SK-N-DZ (cell line): Measurements from ENCODE around the gene CERS5.
"Not testable (repeated sequence)": the region's sequence is repeated elsewhere in the genome, so short reads cannot be mapped to it uniquely, and the experiment has no call there.

Experiments used
- DNase-seq: peaks from one replicate; pipeline ENCODE4 v3.0.0-alpha.2; 2015; ENCODE audit warnings: low spot score

Gene CERS5

DNA sequence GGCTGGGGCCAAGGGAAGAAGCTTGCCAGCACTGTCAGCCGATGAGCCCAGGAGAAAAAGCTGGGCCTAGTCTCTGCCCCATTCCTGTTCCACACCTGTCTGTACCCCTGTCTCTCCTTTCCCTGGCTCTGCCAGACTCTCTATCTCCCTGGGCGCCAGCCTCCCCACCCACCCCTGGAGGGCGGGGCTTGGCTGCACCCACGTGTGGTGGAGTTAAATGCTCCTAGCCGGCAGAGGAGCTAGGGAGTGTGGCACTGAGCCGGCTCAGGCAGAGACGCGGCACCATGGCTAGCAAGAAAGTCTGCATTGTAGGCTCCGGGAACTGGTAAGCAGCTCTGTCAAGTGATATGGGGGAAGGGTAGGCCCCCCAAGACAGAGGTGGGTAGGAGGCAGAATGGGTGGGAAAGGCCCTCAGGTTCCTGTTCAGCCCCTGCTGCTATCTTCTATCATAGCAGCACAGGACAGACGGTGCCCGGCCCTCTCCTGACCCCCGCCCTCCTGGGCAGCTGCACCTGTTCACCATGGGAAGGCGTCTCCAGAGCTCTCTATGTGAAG is 63.3 kb downstream of the CERS5 start, which contains the start of gene GPD1:
GPD1 (plus strand) TSS at position 242 of the 555 bp plus-strand sequence; CDS start at position 285, 43 bp downstream.
- peak; percentile 60 for DNase-seq

DNA sequence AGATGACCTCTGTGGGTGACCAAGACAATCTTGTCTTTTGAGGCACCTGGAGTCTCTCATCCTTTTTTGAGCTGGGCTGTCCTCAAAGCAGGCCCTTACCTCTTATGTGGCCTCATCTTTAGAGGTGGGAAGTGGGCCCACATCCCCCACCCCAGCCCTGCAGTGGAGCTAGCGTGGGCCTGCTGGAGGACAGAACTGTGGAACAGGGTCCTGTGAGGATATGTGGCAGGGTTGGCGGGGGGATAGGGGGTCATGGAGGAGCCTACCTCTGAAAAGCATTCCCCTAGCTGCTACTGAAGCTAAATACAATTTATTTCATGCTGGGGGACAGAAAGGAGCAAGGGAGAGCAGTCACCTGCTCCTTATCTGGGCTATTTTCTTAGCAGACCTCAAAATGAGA is 63.8 kb downstream of the CERS5 start:
- DNase-seq, result no peak

DNA sequence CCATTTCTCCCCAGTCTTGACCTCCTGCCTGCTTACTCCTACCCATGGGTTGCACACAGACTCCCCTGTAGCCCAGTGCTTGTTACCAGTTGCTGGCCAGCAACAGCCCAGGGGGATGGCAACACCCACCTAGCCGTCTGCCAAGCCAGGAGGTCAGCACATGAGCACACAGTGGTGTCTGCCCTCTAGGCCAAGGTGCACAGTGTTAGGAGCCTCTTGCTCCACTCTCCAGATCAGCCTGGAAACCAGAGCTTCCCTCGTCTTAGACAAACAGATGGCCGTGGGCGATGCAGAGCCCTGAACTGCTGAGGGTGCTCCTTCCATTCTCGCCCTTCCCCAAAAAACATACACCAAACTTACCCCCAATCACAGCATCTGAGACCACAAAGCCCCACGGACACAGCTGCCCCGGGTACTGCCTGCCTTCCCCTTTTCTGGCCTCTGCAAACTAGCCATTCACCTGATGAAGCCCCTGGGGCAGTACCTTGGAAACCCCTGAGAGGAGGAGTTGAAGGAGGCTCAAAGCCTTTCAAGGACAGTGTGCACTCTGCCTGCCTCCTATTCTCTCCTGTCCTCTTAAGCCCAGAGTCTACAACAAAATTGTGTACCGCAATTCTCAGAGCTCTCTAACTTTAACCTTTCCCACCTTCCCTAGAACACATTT is 64.4 kb downstream of the CERS5 start:
- no peak for DNase-seq

DNA sequence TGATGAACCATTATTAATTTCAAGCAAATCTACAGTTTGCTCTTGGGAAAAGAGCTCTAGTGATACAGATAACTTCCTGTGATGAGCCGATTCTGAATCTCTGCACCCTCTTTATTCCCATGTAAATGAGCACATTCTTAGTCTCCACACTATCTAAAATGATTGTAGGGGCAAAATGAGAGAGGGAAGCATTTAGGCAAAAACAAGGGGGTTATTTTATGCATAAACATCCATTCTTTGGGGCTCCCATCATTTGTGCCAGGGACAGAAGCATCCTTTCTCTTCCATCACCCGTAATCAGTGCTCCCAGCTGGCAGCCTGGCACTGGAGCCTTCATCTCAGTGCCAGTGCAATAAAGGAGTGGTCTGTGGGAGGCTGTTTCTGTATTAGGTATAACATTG is 65.0 kb downstream of the CERS5 start:
- no peak for DNase-seq

DNA sequence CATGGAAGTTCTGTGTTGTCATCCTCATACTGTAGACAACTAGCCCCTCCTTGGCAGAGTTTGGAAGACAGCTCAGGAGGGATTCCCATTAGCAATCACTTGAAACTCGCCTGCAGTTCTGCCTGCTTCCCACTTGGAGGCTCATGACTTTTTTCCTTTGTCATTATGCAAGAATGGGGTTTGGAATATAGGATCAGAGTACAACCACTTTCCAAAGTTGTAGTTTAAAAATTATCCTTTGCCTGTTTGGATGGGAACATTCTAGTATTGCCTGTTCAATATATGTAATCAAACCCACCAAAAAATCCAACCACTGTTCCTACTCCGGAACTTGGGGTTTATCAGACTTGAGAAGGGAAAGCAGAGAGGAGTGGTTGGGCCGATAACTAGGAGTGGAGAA is 65.5 kb downstream of the CERS5 start:
- no peak for DNase-seq

DNA sequence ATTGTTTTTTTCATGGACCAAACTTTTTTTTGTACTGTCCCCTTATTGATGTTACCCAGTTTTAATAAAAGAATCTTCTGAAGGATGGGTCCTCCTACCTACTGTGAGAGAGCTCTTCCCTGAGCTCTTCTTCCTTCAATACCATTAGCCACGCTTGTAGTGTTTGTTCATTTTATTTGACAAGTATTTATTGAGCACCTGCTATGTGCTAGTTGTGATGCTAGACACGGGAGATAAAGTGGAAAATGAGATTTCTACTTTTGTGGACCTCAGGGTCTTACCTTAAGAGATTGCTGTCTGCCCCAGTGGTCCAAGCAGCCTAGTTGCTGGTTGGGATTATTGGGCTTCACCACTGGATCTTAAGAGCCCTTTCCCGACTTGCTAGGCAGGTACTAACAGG is 66.6 kb downstream of the CERS5 start:
- no peak for DNase-seq

DNA sequence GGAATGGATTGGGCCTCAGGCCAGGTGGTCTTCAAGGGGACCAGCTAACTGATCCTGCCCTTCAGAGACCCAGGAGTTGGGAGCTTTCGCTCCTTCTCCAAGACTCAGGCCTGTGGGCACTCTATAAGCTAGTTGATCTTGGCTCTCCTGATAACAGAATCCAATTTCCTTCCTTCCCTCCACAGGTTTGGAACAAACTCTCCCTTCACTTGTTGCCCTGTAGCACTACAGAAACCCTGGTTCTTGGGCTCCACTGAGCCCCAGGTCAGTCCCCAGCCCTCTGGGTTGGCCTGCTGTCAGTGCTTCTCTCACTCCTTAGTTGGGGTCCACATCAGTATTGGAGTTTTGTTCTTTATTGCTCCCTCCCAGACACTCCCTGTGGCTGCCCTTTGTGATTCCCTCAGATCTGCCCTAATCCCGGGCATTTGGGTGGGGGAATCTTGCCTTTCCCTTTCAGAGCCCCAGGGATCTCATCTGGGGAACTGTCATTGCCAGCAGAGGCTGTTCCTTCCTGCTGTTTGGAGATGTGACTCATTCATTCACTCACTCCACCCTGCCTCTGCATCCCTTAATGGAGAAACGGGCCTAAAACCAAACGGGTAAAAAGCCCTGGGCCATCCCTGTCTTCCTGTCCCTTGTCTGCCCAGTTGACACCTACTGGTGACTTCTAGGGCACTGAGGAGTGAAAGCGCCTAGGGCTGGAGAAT is 67.7 kb downstream of the CERS5 start:
- no peak for DNase-seq

DNA sequence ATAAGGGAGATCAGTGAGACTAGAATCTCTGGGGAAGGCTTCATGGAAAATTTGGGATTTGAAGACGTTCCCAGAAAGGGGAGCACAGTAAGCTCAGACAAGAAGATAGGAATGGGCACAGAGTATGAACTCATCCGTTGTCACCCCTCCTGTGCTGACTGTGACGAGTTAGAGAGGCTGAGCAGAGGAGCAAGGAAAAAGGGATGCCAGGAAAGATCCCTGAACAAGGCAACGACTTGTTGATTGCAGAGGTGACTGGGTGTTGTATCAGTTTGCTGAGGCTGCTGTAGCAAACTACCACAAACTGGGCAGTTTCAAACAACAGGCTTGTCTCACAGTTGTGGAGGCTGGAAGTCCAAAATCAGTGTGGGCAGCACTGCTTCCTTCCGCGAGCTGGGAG is 69.2 kb downstream of the CERS5 start:
- DNase-seq, result no peak

DNA sequence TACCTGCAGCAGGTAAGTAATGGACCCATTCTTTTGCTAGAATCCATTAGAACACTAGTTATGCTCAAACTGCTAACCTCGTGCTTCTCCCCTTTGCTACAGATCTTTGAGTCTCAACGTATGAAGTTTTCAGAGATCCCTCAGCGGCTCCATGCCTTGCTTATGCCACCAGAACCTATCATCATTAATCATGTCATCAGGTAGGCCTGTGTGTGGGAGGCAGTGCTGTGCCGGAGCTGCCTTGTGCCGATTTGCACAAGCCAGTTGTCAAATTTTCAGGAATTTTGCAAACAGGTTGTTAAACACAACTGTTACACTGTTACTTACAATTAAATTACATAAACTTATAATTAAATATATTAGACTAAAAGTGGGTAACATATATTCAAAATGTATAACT is 76.8 kb downstream of the CERS5 start:
- no peak for DNase-seq

DNA sequence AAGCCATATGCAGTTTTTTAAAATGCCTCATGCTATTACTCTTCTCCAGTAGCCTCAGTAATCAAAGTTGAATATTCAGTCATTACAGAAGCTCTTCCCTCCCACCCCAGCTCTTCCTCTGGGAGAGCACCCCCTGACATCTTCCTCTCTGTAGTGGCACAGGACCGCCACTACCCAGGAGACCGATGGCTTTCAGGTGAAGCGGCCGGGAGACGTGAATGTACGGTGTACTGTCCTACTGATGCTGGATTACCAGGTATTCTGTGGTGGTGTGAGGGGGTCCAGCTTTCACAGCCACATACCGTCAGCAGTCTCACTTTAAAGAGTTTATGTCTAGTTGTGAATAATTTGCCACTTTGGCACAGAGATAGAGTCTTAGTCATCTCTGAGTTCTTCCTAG is 77.4 kb downstream of the CERS5 start:
- no peak for DNase-seq

DNA sequence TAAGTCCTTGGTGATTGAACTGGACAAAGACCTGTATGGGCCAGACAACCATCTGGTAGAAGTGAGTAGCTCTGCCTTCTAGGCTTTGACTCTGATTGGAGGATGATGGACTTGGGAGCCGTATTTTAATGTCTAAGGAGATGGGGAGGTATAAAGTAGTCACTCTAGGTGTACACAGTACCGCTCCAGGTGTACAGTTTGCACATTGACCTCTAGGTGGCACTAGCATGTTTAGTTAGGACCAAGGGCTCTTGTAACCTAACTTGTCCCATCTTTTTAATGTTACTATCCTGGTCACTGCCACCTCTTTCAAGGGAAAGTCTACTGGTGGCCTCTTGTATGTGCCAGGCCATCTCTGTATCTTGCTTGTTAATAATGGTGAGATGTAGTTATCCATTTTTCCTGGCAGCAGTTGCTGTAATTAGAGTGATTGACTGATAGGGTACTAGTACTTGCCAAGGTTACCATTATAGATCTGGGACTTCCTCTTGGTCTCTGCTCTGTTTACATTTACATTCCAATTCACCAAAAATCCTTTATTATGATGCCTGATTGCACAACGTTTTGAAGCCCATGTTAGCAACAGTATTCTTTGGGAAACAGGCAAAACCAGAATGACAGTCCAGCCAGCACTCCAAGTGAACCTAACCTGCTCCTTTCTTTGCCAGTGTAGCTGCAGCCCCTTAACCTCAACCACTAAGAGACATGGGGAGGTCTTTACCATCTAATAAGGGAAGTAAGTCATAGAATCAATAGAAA is 78.4 kb downstream of the CERS5 start:
- peak; percentile 71 for DNase-seq

DNA sequence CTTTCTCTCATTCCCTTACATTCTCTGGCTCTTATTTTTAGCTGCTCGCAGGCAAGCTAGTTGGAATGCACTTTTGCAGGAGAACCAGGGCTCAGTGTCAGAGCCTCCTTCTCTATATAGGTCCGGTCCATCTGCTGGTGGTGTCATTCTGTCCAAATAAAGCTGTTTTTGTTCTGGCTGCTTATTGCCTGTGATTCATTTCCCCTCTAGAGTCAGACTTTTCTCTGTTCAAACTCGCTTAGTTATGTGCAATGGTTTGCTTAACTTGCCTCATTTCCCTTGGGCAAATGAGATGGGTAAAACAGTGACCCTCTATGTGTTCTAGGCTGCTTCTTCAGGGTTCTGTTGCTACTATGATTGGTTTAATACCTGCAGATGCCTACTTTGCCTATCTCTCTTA is 79.2 kb downstream of the CERS5 start:
- no peak for DNase-seq

DNA sequence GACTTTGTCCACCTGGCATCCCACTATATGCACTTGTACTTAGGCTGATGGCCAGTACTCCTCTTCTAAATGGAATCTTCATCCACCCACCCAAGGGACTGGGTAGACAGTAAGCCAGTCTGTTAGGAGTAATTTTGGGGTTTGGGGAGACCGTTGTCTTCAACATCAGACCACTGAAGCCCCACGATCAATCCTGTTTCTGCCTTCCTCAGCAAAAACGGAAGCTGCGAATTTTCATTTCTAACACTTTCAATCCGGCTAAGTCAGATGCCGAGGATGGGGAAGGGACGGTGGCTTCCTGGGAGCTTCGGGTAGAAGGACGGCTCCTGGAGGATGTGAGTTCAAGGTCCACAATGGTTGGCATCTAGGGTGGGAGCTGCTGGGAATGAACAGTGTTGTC is 80.0 kb downstream of the CERS5 start:
- DNase-seq, result no peak

DNA sequence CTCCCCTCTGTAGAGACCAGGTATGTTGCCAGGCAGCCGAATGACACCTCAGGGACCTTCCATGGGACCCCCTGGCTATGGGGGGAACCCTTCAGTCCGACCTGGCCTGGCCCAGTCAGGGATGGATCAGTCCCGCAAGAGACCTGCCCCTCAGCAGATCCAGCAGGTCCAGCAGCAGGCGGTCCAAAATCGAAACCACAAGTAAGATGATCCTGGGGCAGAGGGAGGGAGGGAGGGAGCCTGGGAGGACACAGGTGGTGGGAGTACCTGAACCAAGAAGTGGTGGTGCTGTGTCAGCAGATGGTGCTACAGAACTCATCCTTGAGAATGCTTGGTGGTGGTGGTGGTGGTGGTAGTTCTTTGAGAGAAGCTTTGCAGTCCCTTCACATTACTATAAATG is 81.0 kb downstream of the CERS5 start:
- no peak for DNase-seq

DNA sequence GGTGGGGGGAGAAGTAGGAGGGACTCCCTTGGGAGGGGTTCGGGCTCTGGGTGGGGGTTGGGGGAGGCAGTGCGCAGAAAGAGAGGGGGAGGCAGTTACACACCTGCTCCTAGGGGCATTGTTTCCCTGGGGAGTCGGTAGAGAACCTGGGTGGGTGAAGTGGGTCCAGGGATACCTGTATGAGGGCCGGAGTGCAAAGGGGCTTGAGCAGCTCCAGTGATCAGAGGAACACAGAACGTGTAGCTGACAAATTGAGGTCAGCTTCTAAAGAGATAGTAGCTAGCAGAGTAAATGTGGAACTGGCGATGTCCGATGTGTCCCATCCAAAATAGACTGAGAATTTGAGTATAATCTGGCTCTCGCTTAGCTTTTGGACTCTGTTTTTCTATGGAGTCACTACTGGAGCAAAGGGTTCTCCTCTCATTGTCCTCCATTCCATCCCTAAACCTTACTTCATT is 81.5 kb downstream of the CERS5 start:
- no peak for DNase-seq

DNA sequence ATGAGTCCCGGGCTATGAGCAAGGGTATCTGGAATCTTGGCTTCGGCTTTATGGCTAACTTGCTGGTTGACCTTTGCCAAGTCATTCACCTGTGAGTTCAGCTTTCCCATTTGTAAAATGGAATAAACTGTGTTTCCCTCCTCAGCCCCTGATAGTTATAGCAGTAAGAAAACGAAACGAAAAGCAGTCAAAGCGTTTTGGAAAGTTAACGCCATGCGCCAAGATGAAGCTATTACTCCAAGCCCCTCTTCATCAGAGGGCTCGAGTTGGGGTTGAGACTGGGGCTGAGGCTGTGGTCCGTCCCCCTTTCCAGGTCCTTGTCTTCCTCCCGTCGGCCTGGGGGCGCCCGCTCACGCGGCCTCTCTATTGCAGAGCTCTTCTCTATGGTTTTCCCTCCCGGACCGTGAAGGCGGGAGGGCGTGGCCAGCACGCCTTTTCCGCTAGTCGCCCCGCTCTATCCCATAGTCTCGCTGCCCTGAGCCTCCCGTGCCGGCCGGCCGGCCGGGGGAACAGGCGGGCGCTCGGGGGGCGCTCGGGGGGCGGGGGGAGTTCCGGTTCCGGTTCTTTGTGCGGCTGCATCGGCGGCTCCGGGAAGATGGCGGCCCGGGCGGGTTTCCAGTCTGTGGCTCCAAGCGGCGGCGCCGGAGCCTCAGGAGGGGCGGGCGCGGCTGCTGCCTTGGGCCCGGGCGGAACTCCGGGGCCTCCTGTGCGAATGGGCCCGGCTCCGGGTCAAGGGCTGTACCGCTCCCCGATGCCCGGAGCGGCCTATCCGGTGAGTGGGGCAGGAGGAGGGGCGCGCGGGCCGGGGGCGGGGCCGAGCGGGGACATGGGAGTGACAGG is 82.2 kb downstream of the CERS5 start, which contains the start of gene SMARCD1:
SMARCD1 (plus strand) TSS at position 568 of the 840 bp plus-strand sequence; CDS start at position 596, 28 bp downstream.
- DNase-seq, result peak; percentile 98

DNA sequence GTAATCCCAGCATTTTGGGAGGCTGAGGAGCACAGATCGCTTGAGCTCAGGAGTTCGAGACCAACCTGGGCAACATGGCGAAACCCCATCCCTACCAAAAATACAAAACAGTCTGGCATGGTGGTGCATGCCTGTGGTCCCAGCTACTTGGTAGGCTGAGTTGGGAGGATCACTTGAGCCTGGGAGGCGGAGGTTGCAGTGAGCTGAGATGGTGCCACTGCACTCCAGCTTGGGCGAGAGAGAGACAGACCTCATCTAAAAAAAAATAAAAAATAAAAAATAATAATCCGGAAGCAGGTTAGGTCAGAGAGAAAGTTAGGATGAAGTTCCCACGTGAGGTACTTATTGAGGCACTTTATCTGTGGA is 82.8 kb downstream of the CERS5 start:
- DNase-seq, result not testable (repeated sequence)

DNA sequence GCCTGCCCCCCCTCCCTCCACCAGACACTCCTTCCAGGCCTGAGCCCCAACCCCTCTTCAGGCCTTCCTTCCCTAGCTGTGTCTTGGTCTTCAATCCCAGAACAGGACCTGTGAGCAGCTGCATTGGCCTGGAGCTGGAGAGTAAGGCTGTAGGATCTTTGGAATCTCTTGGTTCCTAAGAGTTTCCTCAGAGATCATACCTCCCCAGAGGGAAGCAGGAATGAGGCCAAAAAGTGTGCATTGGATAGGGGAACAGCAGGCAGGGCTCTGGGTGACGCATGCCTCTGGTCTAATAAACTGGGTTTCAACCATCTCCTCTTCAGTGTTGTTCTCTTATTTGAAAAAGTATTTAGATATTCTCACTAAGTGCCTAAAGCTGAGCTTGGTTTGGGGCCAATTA is 83.9 kb downstream of the CERS5 start:
- no peak for DNase-seq

DNA sequence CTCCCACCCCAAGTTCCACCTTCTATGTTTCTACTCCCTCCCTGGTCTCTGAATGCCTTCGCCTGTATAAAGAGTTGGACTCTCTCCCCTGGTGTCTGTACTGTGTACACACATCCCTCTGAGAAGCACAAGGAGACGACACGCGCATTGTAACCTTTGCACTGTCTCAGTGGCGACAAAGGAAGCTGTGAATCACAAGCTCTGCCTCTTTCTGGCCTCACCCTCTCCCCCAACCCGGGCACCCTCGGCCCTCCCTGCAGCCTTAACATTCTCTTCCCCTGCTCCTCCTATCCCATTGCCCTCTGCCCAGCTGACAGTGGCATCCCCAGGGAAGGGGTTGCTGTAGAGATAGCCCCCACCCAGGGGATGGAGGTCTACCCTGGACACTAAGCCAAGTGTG is 84.5 kb downstream of the CERS5 start:
- DNase-seq, result no peak

DNA sequence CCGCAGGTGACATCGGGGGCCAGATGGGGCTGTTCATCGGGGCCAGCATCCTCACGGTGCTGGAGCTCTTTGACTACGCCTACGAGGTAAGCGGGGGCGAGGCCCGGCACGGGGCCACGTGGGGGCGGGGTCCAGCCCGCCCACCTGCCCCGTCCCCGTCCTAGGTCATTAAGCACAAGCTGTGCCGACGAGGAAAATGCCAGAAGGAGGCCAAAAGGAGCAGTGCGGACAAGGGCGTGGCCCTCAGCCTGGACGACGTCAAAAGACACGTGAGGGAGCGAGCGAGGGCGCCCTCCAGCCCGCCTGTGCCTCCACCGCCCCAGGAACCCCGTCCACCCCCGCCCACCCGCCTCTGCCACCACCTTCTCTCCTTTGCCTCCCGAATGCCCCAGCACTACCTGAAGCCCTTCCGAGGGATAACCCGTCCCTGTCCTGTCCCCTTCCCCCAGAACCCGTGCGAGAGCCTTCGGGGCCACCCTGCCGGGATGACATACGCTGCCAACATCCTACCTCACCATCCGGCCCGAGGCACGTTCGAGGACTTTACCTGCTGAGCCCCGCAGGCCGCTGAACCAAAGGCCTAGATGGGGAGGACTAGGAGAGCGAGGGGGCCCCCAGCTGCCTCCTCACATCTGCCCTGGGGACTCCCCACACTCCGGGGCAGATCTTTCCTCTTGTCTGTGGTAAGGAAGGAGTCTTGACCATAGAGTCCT is 85.9 kb downstream of the CERS5 start:
- no peak for DNase-seq

DNA sequence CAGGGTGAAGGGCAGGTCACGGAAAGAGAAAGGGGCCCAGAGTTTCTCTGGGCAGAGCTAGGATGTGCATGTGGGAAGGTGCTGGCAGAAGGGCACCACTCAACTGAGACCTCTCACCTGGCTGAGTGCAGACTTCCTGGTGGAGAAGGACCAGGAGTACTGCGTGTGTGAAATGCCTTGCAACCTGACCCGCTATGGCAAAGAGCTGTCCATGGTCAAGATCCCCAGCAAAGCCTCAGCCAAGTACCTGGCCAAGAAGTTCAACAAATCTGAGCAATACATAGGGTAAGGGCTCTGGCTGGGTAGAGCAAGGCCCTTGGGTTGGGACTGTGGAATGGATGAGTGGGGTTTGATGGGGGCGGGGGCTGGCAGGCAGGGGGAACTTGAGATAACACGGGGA is 87.4 kb downstream of the CERS5 start:
- no peak for DNase-seq
